HEK293 (cell line): Measurements from ENCODE around the gene URAD.

Experiments
- CTCF ChIA-PET: fragments of 350-600 bp; formaldehyde crosslinking; extraction: SDS; loops from one replicate; lab custom pipeline; 2021; ENCODE audit warnings: antibody characterized with exemption; lab: Yijun Ruan, JAX
- POLR2A ChIA-PET: fragments of 300-600 bp; formaldehyde crosslinking; extraction: SDS; loops from one replicate; lab custom pipeline; 2020; ENCODE audit warnings: antibody characterized with exemption, inconsistent platforms; lab: Yijun Ruan, JAX
- H3K27ac ChIP-seq: fragments of 200-500 bp; sonication (Bioruptor generic); 2 replicates; pipeline ENCODE4 v1.5.1; 2014; ENCODE audit warnings: low read depth, low read length, control low read depth, inconsistent platforms; ENCODE audit errors: extremely low read depth
- H3K36me3 ChIP-seq, 2 experiments: fragments of 200-500 bp in 1 of 2; sonication (Bioruptor generic) in 1 of 2; 1 replicate in 1 of 2; 2 replicates in 1 of 2; pipeline ENCODE4 v1.5.1; 2014 to 2017; ENCODE audit warnings: inconsistent platforms in 2 of 2, low read length in 2 of 2; ENCODE audit not compliant: control insufficient read depth in 2 of 2, insufficient read depth in 1 of 2
- H3K4me1 ChIP-seq: fragments of 200-500 bp; sonication (Bioruptor generic); 2 replicates; pipeline ENCODE4 v1.5.1; 2014; ENCODE audit warnings: mild to moderate bottlenecking, low read length, inconsistent platforms; ENCODE audit not compliant: control insufficient read depth, insufficient read depth
- H3K4me3 ChIP-seq: 2 replicates; pipeline ENCODE4 v1.5.1; 2011; ENCODE audit warnings: low read depth, mild to moderate bottlenecking, control low read depth, low read length, moderate library complexity
- H3K9me3 ChIP-seq: fragments of 200-500 bp; sonication (Bioruptor generic); 2 replicates; pipeline ENCODE4 v1.5.1; 2014; ENCODE audit warnings: low read depth, low read length, inconsistent platforms; ENCODE audit not compliant: control insufficient read depth, insufficient read depth
- KLF7 ChIP-seq: fragments of 450-650 bp; formaldehyde crosslinking; IDR thresholded peaks from 2 replicates; pipeline ENCODE4 v1.5.1; 2016; ENCODE audit warnings: missing biosample characterization, missing genetic modification characterization, borderline replicate concordance
- YY2 ChIP-seq: fragments of 450-650 bp; formaldehyde crosslinking; IDR thresholded peaks from 2 replicates; pipeline ENCODE4 v1.5.1; 2016; ENCODE audit warnings: missing biosample characterization, missing genetic modification characterization
- ZBTB49 ChIP-seq: fragments of 450-650 bp; formaldehyde crosslinking; IDR thresholded peaks from 2 replicates; pipeline ENCODE4 v1.5.1; 2016; ENCODE audit warnings: missing biosample characterization, missing genetic modification characterization, low read depth
- ZNF132 ChIP-seq: fragments of 450-650 bp; formaldehyde crosslinking; IDR thresholded peaks from 2 replicates; pipeline ENCODE4 v1.5.1; 2017; ENCODE audit warnings: missing biosample characterization, missing genetic modification characterization, borderline replicate concordance
- ZNF23 ChIP-seq: fragments of 450-650 bp; formaldehyde crosslinking; IDR thresholded peaks from 2 replicates; pipeline ENCODE4 v1.5.1; 2016; ENCODE audit warnings: missing biosample characterization, missing genetic modification characterization, borderline replicate concordance
- ZNF248 ChIP-seq: fragments of 450-650 bp; formaldehyde crosslinking; IDR thresholded peaks from 2 replicates; pipeline ENCODE4 v1.5.1; 2017; ENCODE audit warnings: missing biosample characterization, missing genetic modification characterization
- ZNF311 ChIP-seq: fragments of 450-650 bp; formaldehyde crosslinking; IDR thresholded peaks from 2 replicates; pipeline ENCODE4 v1.5.1; 2017; ENCODE audit warnings: missing biosample characterization, missing genetic modification characterization, borderline replicate concordance
- ZNF335 ChIP-seq: fragments of 450-650 bp; formaldehyde crosslinking; conservative IDR thresholded peaks from 2 replicates; pipeline ENCODE4 v1.5.1; 2016; ENCODE audit warnings: missing biosample characterization, missing genetic modification characterization
- ZNF391 ChIP-seq: fragments of 450-650 bp; formaldehyde crosslinking; IDR thresholded peaks from 2 replicates; pipeline ENCODE4 v1.5.1; 2016; ENCODE audit warnings: low read depth, missing biosample characterization, missing genetic modification characterization, borderline replicate concordance
- ZNF449 ChIP-seq: fragments of 450-650 bp; formaldehyde crosslinking; IDR thresholded peaks from 2 replicates; pipeline ENCODE4 v1.5.1; 2017; ENCODE audit warnings: missing biosample characterization, mild to moderate bottlenecking, missing genetic modification characterization, moderate library complexity
- ZNF571 ChIP-seq: fragments of 450-650 bp; formaldehyde crosslinking; IDR thresholded peaks from 2 replicates; pipeline ENCODE4 v1.5.0; 2017; ENCODE audit warnings: missing biosample characterization, missing genetic modification characterization
- ZNF658 ChIP-seq: fragments of 450-650 bp; formaldehyde crosslinking; IDR thresholded peaks from 2 replicates; pipeline ENCODE4; 2016; ENCODE audit warnings: missing biosample characterization, missing genetic modification characterization
- ZNF792 ChIP-seq: fragments of 450-650 bp; formaldehyde crosslinking; IDR thresholded peaks from 2 replicates; pipeline ENCODE4 v1.5.1; 2016; ENCODE audit warnings: missing biosample characterization, missing genetic modification characterization
- TF ChIP-seq, protein P1 (sequence below): fragments of 450-650 bp; formaldehyde crosslinking; IDR thresholded peaks from 2 replicates; pipeline ENCODE4 v1.5.1; 2016; ENCODE audit warnings: missing biosample characterization, missing genetic modification characterization
- TF ChIP-seq, protein P2 (sequence below): fragments of 450-650 bp; formaldehyde crosslinking; IDR thresholded peaks from 2 replicates; pipeline ENCODE4 v1.5.1; 2016; ENCODE audit warnings: missing biosample characterization, missing genetic modification characterization
- TF ChIP-seq, protein P3 (sequence below): fragments of 450-650 bp; formaldehyde crosslinking; IDR thresholded peaks from 2 replicates; pipeline ENCODE4 v1.5.1; 2016; ENCODE audit warnings: missing biosample characterization, missing genetic modification characterization
- TF ChIP-seq, protein P4 (sequence below): fragments of 450-650 bp; formaldehyde crosslinking; IDR thresholded peaks from 2 replicates; pipeline ENCODE4 v1.5.1; 2016; ENCODE audit warnings: missing biosample characterization, missing genetic modification characterization

The URAD gene

GRCh38 chr13:27968316-27969081 lies 20.0 kb downstream of the URAD start (continued):
- TF ChIP-seq ZNF335 (peak; percentile 52; the same call in 1 of the 2 replicates), YY2 (tag by site-specific recombination) (peak; percentile 60; the same call in 1 of the 2 replicates), ZNF391 (tag by site-specific recombination) (peak; percentile 21; the same call in 1 of the 2 replicates), ZNF311 (tag by site-specific recombination) (no peak)

DNA sequence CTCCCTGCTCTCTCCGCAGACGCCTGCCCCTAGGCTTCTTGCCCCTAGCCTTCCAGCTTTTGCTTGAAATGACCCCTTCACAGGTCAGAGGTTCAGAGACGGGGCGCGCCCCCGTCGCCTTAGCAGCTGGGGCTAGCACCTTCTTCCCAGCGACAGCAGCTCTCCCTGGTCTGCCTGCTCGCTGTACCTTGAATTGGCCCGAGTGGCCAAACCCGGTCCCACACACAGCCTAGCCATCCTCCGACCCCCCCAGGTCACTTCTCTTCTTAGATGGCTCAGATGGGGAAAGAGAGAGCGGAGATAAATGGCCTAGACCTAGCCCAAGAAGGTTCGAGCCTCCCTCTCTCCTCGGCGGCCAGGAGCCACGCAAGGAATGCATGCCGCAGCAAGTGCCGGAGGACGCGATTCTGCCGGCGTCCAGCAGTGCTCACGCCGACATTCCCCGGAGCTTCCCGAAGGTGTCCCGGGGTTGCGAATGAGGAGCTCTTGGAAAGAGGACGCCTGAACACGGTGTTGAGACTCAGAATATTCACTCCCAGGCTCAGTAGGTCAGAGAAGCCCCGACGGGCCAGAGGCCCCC lies 20.7 kb downstream of the URAD start:
- TF ChIP-seq ZNF658 (no peak), ZNF23 (tag by site-specific recombination) (no peak), ZNF132 (tag by site-specific recombination) (no peak), ZNF792 (tag by site-specific recombination) (no peak), ZBTB49 (no peak), ZNF449 (tag by site-specific recombination) (no peak), ZNF335 (peak; percentile 44), KLF7 (tag by site-specific recombination) (no peak), ZNF571 (tag by site-specific recombination) (no peak), ZNF248 (tag by site-specific recombination) (no peak)
- TF ChIP-seq, protein P1, sequence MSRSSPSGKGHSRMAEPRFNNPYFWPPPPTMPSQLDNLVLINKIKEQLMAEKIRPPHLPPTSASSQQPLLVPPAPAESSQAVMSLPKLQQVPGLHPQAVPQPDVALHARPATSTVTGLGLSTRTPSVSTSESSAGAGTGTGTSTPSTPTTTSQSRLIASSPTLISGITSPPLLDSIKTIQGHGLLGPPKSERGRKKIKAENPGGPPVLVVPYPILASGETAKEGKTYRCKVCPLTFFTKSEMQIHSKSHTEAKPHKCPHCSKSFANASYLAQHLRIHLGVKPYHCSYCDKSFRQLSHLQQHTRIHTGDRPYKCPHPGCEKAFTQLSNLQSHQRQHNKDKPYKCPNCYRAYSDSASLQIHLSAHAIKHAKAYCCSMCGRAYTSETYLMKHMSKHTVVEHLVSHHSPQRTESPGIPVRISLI (tag by site-specific recombination) = no peak
- TF ChIP-seq, protein P2, sequence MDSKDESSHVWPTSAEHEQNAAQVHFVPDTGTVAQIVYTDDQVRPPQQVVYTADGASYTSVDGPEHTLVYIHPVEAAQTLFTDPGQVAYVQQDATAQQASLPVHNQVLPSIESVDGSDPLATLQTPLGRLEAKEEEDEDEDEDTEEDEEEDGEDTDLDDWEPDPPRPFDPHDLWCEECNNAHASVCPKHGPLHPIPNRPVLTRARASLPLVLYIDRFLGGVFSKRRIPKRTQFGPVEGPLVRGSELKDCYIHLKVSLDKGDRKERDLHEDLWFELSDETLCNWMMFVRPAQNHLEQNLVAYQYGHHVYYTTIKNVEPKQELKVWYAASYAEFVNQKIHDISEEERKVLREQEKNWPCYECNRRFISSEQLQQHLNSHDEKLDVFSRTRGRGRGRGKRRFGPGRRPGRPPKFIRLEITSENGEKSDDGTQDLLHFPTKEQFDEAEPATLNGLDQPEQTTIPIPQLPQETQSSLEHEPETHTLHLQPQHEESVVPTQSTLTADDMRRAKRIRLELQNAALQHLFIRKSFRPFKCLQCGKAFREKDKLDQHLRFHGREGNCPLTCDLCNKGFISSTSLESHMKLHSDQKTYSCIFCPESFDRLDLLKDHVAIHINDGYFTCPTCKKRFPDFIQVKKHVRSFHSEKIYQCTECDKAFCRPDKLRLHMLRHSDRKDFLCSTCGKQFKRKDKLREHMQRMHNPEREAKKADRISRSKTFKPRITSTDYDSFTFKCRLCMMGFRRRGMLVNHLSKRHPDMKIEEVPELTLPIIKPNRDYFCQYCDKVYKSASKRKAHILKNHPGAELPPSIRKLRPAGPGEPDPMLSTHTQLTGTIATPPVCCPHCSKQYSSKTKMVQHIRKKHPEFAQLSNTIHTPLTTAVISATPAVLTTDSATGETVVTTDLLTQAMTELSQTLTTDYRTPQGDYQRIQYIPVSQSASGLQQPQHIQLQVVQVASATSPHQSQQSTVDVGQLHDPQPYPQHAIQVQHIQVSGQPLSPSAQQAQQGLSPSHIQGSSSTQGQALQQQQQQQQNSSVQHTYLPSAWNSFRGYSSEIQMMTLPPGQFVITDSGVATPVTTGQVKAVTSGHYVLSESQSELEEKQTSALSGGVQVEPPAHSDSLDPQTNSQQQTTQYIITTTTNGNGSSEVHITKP (tag by site-specific recombination) = 0 out of 2 replicates have a peak, but pooled peaks have one; percentile 3
- TF ChIP-seq, protein P3, sequence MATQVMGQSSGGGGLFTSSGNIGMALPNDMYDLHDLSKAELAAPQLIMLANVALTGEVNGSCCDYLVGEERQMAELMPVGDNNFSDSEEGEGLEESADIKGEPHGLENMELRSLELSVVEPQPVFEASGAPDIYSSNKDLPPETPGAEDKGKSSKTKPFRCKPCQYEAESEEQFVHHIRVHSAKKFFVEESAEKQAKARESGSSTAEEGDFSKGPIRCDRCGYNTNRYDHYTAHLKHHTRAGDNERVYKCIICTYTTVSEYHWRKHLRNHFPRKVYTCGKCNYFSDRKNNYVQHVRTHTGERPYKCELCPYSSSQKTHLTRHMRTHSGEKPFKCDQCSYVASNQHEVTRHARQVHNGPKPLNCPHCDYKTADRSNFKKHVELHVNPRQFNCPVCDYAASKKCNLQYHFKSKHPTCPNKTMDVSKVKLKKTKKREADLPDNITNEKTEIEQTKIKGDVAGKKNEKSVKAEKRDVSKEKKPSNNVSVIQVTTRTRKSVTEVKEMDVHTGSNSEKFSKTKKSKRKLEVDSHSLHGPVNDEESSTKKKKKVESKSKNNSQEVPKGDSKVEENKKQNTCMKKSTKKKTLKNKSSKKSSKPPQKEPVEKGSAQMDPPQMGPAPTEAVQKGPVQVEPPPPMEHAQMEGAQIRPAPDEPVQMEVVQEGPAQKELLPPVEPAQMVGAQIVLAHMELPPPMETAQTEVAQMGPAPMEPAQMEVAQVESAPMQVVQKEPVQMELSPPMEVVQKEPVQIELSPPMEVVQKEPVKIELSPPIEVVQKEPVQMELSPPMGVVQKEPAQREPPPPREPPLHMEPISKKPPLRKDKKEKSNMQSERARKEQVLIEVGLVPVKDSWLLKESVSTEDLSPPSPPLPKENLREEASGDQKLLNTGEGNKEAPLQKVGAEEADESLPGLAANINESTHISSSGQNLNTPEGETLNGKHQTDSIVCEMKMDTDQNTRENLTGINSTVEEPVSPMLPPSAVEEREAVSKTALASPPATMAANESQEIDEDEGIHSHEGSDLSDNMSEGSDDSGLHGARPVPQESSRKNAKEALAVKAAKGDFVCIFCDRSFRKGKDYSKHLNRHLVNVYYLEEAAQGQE (tag by site-specific recombination) = 0 out of 2 replicates have a peak, but pooled peaks have one; percentile 14
- TF ChIP-seq, protein P4, sequence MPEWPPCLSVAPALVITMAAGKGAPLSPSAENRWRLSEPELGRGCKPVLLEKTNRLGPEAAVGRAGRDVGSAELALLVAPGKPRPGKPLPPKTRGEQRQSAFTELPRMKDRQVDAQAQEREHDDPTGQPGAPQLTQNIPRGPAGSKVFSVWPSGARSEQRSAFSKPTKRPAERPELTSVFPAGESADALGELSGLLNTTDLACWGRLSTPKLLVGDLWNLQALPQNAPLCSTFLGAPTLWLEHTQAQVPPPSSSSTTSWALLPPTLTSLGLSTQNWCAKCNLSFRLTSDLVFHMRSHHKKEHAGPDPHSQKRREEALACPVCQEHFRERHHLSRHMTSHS (tag by site-specific recombination) = no peak
- Histone ChIP-seq H3K4me3 (peak overlapping the region; percentile 47), H3K36me3 (peaks cover 0 to 20% of the 10 kb centered on the region in 2 experiments; a peak in 2 of 3 replicates), H3K27ac (peak overlapping the region; percentile 81; the same call in 1 of the 2 replicates), H3K4me1 (no peaks in the 10 kb centered on the region), H3K9me3 (no peaks in the 10 kb centered on the region)
- CTCF ChIA-PET = interaction anchor here (0.5 to 1.3 kb wide), 5 partner anchors 9 to 433 kb away, joined by 3 to 5 read pairs (median 4); no protein-coding TSS in a partner anchor
- POLR2A ChIA-PET = no interaction called here
